K562 (cell line): ENCODE results near the gene SLC38A8. TPM values are rescaled to one million over a fixed set of nuclear protein-coding genes. Genes with fewer than 3 reads are reported as not detected.
A peak's percentile ranks its signal among the peaks of the same experiment; 100 is the strongest.

ENCODE experiments used
- ATAC-seq: fragments of 200-7000 bp; cut with Tn5 transposase; 3 replicates; pipeline ENCODE4 v1.9.1; 2020; ENCODE audit warnings: moderate library complexity
- BruUV-seq: library from RNA; stranded (reverse); fragments of 400-500 nt; replicated peaks from 2 replicates; lab custom pipeline; 2021; lab: Mats Ljungman, UMichigan
- CTCF ChIA-PET: fragments of 300-600 bp; formaldehyde crosslinking; extraction: SDS; loops from one replicate; lab custom pipeline; 2021; ENCODE audit warnings: low intra/inter-chr PET ratio; lab: Yijun Ruan, JAX
- POLR2A ChIA-PET: fragments of 300-600, 350-650 bp; sonication (Branson Sonifier 250); formaldehyde crosslinking; extraction: SDS; loops from one replicate; lab custom pipeline; 2021; ENCODE audit warnings: antibody characterized with exemption, inconsistent platforms; lab: Yijun Ruan, JAX
- DNase-seq, 4 experiments: peaks; one replicate each; pipeline versions ENCODE4 v3.0.0 to v3.0.0-alpha.2; 2011 to 2018; ENCODE audit warnings: low spot score in 3 of 4, mixed read lengths in 3 of 4; ENCODE audit errors: extremely low read depth in 1 of 4
- FAIRE-seq: peaks from 2 replicates; lab custom pipeline; 2011; peaks lifted over from hg19 to GRCh38; lab: Jason Lieb, UNC
- H2AFZ ChIP-seq: 2 replicates; pipeline ENCODE4 v1.6.0; 2011; ENCODE audit warnings: low read depth, low read length, control low read depth, inconsistent platforms
- H3K27ac ChIP-seq: fragments of 200-600 bp; 3 replicates; pipeline ENCODE4 v1.8.0; 2011; ENCODE audit warnings: low read depth, mild to moderate bottlenecking, control low read depth, inconsistent platforms, low read length, moderate library complexity, mixed read lengths; ENCODE audit errors: extremely low read depth
- H3K27me3 ChIP-seq, 2 experiments: fragments of 300-600 bp in 1 of 2; 2 replicates in 1 of 2; 3 replicates in 1 of 2; pipeline versions ENCODE4 v1.6.0 to v1.8.0; 2011; ENCODE audit warnings: inconsistent platforms in 2 of 2, low read length in 2 of 2, mild to moderate bottlenecking in 1 of 2, mixed read lengths in 1 of 2, moderate library complexity in 1 of 2; ENCODE audit not compliant: control insufficient read depth in 2 of 2, insufficient read depth in 2 of 2
- H3K36me3 ChIP-seq: fragments of 300-600 bp; 3 replicates; pipeline ENCODE4 v1.8.0; 2011; ENCODE audit warnings: mild to moderate bottlenecking, low read length, inconsistent platforms; ENCODE audit not compliant: control insufficient read depth, insufficient read depth
- H3K4me1 ChIP-seq, 2 experiments: fragments of 200-600 bp in 1 of 2; replicated peaks in 1 of 2; 2 replicates in 1 of 2; 3 replicates in 1 of 2; pipeline versions ENCODE4 v1.5.1 to v1.8.0; 2011; ENCODE audit warnings: inconsistent platforms in 2 of 2, low read length in 2 of 2, mild to moderate bottlenecking in 1 of 2, mixed read lengths in 1 of 2, moderate library complexity in 1 of 2; ENCODE audit not compliant: control insufficient read depth in 2 of 2, insufficient read depth in 2 of 2
- H3K4me2 ChIP-seq: 2 replicates; pipeline ENCODE4 v1.6.1; 2011; ENCODE audit warnings: low read length, control low read depth, inconsistent platforms, mixed read lengths; ENCODE audit not compliant: insufficient read depth
- H3K4me3 ChIP-seq: fragments of 200-600 bp; sonication (generic), shearing (Covaris generic); 2 replicates; pipeline ENCODE4 v1.5.1; 2016; ENCODE audit warnings: control low read depth, inconsistent platforms
- H3K79me2 ChIP-seq: fragments of 200-600 bp; 3 replicates; pipeline ENCODE4 v1.8.0; 2011; ENCODE audit warnings: low read length, inconsistent platforms; ENCODE audit not compliant: control insufficient read depth, insufficient read depth
- H3K9ac ChIP-seq, 2 experiments: 2 replicates each; pipeline versions ENCODE4 v1.6.0 to v1.6.1; 2011; ENCODE audit warnings: low read depth in 2 of 2, low read length in 2 of 2, control low read depth in 1 of 2, inconsistent platforms in 1 of 2, mild to moderate bottlenecking in 1 of 2, mixed read lengths in 1 of 2; ENCODE audit not compliant: insufficient read depth in 1 of 2
- H3K9me1 ChIP-seq: one replicate; pipeline ENCODE4 v1.6.0; 2011; ENCODE audit warnings: inconsistent platforms, mild to moderate bottlenecking, low read length, moderate library complexity; ENCODE audit not compliant: control insufficient read depth, insufficient read depth
- H3K9me3 ChIP-seq: replicated peaks from 2 replicates; pipeline ENCODE4 v1.5.1; 2011; ENCODE audit warnings: low read depth, low read length, inconsistent platforms; ENCODE audit not compliant: control insufficient read depth, insufficient read depth
- H4K20me1 ChIP-seq: replicated peaks from 2 replicates; pipeline ENCODE4 v1.6.1; 2011; ENCODE audit warnings: low read length, inconsistent platforms, mixed read lengths; ENCODE audit not compliant: control insufficient read depth, insufficient read depth
- ADNP ChIP-seq: fragments of 200-800 bp; sonication (Bioruptor generic); IDR thresholded peaks from 2 replicates; pipeline ENCODE4 v1.6.1; 2016; ENCODE audit warnings: missing genetic modification characterization, missing compliant biosample characterization
- FOXK2 ChIP-seq, 2 experiments: fragments of 450-650 bp; IDR thresholded peaks in 1 of 2; conservative IDR thresholded peaks in 1 of 2; 2 replicates each; pipeline ENCODE4 v1.6.1; 2016; ENCODE audit warnings: low read depth in 2 of 2, mild to moderate bottlenecking in 1 of 2
- FOXP1 ChIP-seq: sonication (generic); formaldehyde crosslinking; IDR thresholded peaks from 2 replicates; pipeline ENCODE4 v1.8.0; 2022; ENCODE audit warnings: mild to moderate bottlenecking, missing genetic modification reagents
- NBN ChIP-seq: fragments of 450-650 bp; IDR thresholded peaks from 2 replicates; pipeline ENCODE4 v1.6.1; 2016; ENCODE audit warnings: low read depth, mild to moderate bottlenecking
- PHB2 ChIP-seq: fragments of 450-650 bp; IDR thresholded peaks from 2 replicates; pipeline ENCODE4 v1.6.1; 2017; ENCODE audit warnings: low read depth
- SAP30 ChIP-seq: fragments of 200-600 bp; sonication (generic); IDR thresholded peaks from 2 replicates; pipeline ENCODE4 v1.6.1; 2012; ENCODE audit warnings: borderline replicate concordance, low read depth, mild to moderate bottlenecking, moderate library complexity, low read length, control low read depth, inconsistent platforms; ENCODE audit not compliant: insufficient read depth, poor library complexity, severe bottlenecking
- SRSF7 ChIP-seq: fragments of 200-400 bp; formaldehyde crosslinking; optimal IDR thresholded peaks from 2 replicates; pipeline ENCODE3; 2017; ENCODE audit warnings: mild to moderate bottlenecking, low read depth, low read length
- THRA ChIP-seq: fragments of 450-650 bp; IDR thresholded peaks from 2 replicates; pipeline ENCODE4 v1.6.1; 2017; ENCODE audit warnings: mild to moderate bottlenecking, moderate library complexity
- ZNF174 ChIP-seq: fragments of 250-450 bp; sonication (Bioruptor Pico); IDR thresholded peaks from 2 replicates; pipeline ENCODE4 v1.4.0; 2020; ENCODE audit warnings: mild to moderate bottlenecking
- ZNF407 ChIP-seq: fragments of 450-650 bp; IDR thresholded peaks from 2 replicates; pipeline ENCODE4 v1.6.1; 2016; ENCODE audit warnings: low read depth
- ZNF717 ChIP-seq: fragments of 250-450 bp; sonication (Bioruptor Pico); IDR thresholded peaks from 2 replicates; pipeline ENCODE4 v1.5.0; 2021
- WGBS: fragments of 100-300 bp; shearing (Covaris generic); methylation state at CpG from one replicate; pipeline ENCODE4 v1.1.6; 2016; ENCODE audit warnings: low coverage, mixed read lengths; ENCODE audit not compliant: insufficient coverage; ENCODE audit errors: missing lambda C conversion rate; 5-methylcytosine and 5-hydroxymethylcytosine counted together
- in situ Hi-C: fragments of 300-500 bp; cut with MboI; formaldehyde crosslinking; loops from 4 replicates; pipeline ENCODE4 v1.15.0; 2018; ENCODE audit warnings: inconsistent platforms, mixed read lengths
- intact Hi-C: fragments of 100-400 bp; cut with micrococcal nuclease; formaldehyde crosslinking; loops from 2 replicates; pipeline ENCODE4 v1.14.2; 2022
- polyA plus RNA-seq, 8 experiments: library from polyadenylated mRNA; depleted of rRNA in 4 of 8; stranded (reverse) in 5 of 8; unstranded in 3 of 8; fragments of >200 nt; fragmentation: Nextera tagmentation in 2 of 8; fragmentation: Illumina TruSeq in 1 of 8; extraction: Ambion mirVana in 2 of 8; extraction: Trizol in 1 of 8; gene quantifications; 2 replicates each; pipeline versions ENCODE4 v1.2.1 to v1.2.3, GENCODE V29; 2011 to 2014; ENCODE audit warnings: inconsistent platforms in 1 of 8, missing spikeins in 1 of 8
- total RNA-seq, 7 experiments: library from RNA; depleted of rRNA in 6 of 7; stranded (reverse); fragments of >200 nt in 6 of 7; fragmentation: Illumina TruSeq in 2 of 7; extraction: Trizol in 2 of 7; gene quantifications; 2 replicates each; pipeline versions ENCODE4 v1.2.1 to v1.2.3, GENCODE V29; 2011 to 2021; ENCODE audit warnings: low replicate concordance in 1 of 7

Gene SLC38A8
- total and polyA plus RNA-seq, 9 of the 15 experiments (the other 6 are each of a cell fraction or from before 2014, with no cell fraction given) = 0.28 TPM; not detected in 8

- 15% methylated on average over 24 of the region's 27 CpGs for WGBS
- ATAC-seq = no peak
- in situ Hi-C loops (loop anchor here (10.0 kb wide), 1 partner anchor 73 kb away; the partner anchor contains the start of gene SLC38A8), intact Hi-C loops (no loop called here)
- H3K27me3 ChIP-seq = peaks cover 28 to 67% of the 10 kb centered on the region in 2 experiments; a peak in 4 of 5 replicates
- peaks cover 21% of the 10 kb centered on the region; the same call in 1 of the 2 replicates for H4K20me1 ChIP-seq
- no peaks in the 10 kb centered on the region for H3K36me3 ChIP-seq
- H2AFZ ChIP-seq = no peak overlapping the region
- no peak overlapping the region for H3K4me2 ChIP-seq
- ChIA-PET CTCF (interaction anchor here (1.6 kb wide), 1 partner anchor 94 kb away, joined by 4 read pairs; no protein-coding TSS in a partner anchor), POLR2A (interaction anchor here (0.6 to 1.3 kb wide), 6 partner anchors 18 to 139 kb away, joined by 3 to 4 read pairs (median 3); partner anchors contain the start of gene OSGIN1)
- no TSS peak for BruUV-seq
- H3K4me1 ChIP-seq = peaks cover 0 to 24% of the 10 kb centered on the region in 2 experiments; a peak in 1 of 5 replicates
- no peak overlapping the region for H3K9ac ChIP-seq
- DNase-seq = no peak
- H3K79me2 ChIP-seq = no peaks in the 10 kb centered on the region
- no peak overlapping the region for H3K27ac ChIP-seq
- no peaks in the 10 kb centered on the region for H3K9me3 ChIP-seq
- H3K4me3 ChIP-seq = no peak overlapping the region
- no peaks in the 10 kb centered on the region for H3K9me1 ChIP-seq
- FAIRE-seq = peak; percentile 58
- TF ChIP-seq ZNF407 = no peak
- no peak for TF ChIP-seq ZNF174 (CRISPR knock-in tag)
- no peak for TF ChIP-seq NBN
- TF ChIP-seq THRA = no peak
- no peak for TF ChIP-seq FOXP1 (CRISPR knock-in tag)
- TF ChIP-seq ZNF717 (CRISPR knock-in tag) = no peak
- no peak for TF ChIP-seq PHB2
- no peak for TF ChIP-seq SAP30
- TF ChIP-seq FOXK2 (conservative IDR thresholded peaks at IDR 0.05 in 1 of 2, IDR thresholded peaks at IDR 0.05 in 1 of 2; ENCODE audit: low read depth in 2 of 2) = no peak
- no peak for TF ChIP-seq ADNP
- TF ChIP-seq SRSF7 = no peak
Measured at GRCh38 chr16:83971165-83972130, 71.1 kb downstream of the SLC38A8 start.
